Erythroblast (primary cell): ENCODE results near the gene SUGCT.

Experiments used
- DNase-seq, 2 experiments: peaks; one replicate each; lab custom pipeline; 2025; lab: John Stamatoyannopoulos, UW
- GATA1 ChIP-seq: IDR thresholded peaks from 2 replicates; pipeline ENCODE4 v1.6.1; 2011; ENCODE audit warnings: low read depth, mild to moderate bottlenecking, control low read depth, low read length, moderate library complexity
- POLR2A ChIP-seq: IDR thresholded peaks from 2 replicates; pipeline ENCODE4 v1.6.1; 2011; ENCODE audit warnings: mild to moderate bottlenecking, low read length

SUGCT gene

GRCh38 chr7:40723829-40724228 is 589.0 kb downstream of the SUGCT start:
- no peak for DNase-seq
- TF ChIP-seq GATA1: no peak
- TF ChIP-seq POLR2A: no peak

- no peak for DNase-seq
- no peak for TF ChIP-seq GATA1
Measured at GRCh38 chr7:40726559-40726958, 591.8 kb downstream of the SUGCT start.

DNA sequence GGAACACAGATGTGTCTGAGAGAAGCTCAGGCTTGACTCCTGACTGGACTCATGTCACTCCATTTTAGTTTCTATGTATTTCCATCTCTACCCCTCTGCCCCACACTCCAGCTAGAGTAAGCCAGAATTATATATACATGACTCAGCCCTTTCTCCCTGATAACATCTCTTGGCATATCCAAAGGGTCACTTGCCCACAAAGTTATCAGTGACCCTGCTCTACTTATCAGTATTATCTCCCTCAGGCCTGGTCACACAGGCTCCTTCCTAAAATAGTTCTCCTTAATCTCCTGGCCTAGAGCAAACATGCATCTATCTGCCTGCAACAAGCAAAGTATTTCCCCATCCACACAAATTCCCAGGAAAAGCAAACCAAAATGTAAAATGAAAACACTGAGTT is 598.3 kb downstream of the SUGCT start:
- DNase-seq: peak; percentile 25 to 63
- TF ChIP-seq POLR2A: no peak
- TF ChIP-seq GATA1: no peak

DNA sequence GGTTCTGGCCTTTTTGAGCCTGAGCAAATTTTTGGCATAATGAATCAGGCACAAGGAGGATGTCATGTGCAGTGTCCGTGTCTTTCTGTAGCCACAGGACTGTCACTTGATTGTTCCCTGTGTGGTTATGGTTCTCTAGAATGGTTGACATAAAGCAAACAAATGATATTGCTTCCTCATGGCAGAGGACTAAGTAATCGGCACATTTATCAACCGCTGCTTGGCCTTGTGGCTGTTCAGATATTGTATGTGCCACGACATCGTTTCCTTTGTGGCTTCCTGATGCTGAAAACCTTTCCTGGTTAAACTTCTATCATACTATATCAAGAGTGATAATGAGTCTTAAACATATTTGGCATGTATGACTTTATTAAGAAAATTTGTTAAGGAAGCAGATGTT is 598.8 kb downstream of the SUGCT start:
- peak; percentile 25 to 42 for DNase-seq
- no peak for TF ChIP-seq POLR2A
- TF ChIP-seq GATA1: no peak

GRCh38 chr7:40739257-40739656 is 604.5 kb downstream of the SUGCT start:
- no peak for DNase-seq
- no peak for TF ChIP-seq GATA1
- TF ChIP-seq POLR2A: no peak

GRCh38 chr7:40742270-40742669 is 607.5 kb downstream of the SUGCT start:
- TF ChIP-seq POLR2A (no peak), GATA1 (no peak)

DNA sequence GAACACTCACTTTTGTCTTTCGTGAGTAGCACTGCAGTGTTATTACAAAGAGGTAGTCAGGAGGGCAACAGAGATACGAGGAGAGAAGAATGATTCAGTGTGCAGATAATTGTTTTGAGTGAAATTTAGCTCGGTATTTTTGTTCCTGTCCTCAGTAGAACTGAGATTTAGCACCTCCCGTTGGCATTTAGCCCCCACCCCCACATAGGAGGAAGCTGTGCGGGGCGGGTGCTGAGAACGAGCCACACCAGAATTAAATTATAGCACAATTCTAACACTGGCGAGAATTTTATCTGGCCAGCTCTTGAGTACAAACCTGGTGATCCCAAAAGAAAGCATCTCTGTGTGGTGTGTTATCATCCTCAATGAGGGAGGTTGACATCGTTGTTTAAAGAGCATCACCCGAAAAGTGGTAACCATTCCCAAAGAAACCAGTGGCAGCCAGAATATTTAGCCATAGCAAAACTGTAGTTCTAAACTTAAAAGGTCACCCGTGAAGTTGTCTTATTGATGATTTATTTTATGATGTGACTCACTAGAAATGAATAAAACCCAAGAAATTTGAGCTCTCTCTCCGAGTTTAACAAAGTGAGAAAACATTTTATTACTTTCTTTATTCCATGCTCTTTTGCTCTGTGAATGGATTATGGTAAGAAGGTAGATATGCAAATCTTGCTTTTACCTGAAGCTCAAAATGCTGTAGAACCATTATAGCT is 612.2 kb downstream of the SUGCT start:
- no peak for DNase-seq
- no peak for TF ChIP-seq POLR2A
- TF ChIP-seq GATA1: no peak

More at GRCh38 chr7:40742270-40742669, 607.5 kb downstream of the SUGCT start:
- DNase-seq: peak; percentile 27 to 78

DNA sequence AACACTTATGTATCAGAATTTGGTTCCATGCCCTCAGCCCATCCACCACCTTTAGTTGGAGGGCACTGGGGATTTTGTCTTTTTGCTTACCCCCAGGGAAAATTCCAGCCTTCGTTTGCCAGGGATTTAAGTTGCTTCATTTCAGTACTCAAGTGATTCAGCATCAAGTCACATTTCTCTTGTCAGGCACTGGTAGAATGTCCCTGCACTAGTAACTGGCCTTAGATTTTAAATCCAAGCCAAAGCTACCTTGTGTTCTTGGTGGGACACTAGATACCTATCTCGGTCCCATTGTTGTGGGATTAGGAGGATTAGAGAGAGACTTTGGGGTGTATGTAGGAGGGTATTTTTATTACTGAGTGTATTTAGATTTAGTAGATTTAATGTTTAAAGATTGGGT is 613.1 kb downstream of the SUGCT start:
- no peak for TF ChIP-seq POLR2A
- no peak for TF ChIP-seq GATA1

DNA sequence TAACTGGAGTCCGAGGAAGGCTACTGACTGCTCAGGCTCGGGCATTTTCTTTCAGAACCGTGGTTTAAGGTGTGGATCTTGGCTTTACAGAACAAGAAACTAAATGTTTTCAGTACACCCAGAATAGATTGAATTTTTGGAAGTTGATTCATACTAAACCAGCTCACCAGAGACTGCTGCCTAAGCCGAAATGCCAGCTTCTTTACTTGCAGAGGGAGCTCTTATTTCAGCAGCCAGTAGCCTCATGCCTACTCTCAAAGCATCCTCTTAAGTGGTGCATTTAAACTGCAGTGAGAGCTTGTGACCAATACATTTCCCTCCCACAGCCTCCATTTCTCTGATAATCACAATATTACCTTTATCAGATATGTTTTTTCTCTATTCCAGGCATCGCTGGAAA is 615.1 kb downstream of the SUGCT start:
- TF ChIP-seq POLR2A: no peak
- TF ChIP-seq GATA1: no peak
- no peak for DNase-seq

More for the DNA sequence above, 613.1 kb downstream of the SUGCT start:
- no peak for DNase-seq

- TF ChIP-seq POLR2A (no peak), GATA1 (no peak)
- DNase-seq: no peak
Measured at GRCh38 chr7:40753455-40753854, 618.6 kb downstream of the SUGCT start.

- TF ChIP-seq GATA1 (no peak), POLR2A (no peak)
- DNase-seq: no peak
Measured at GRCh38 chr7:40755438-40755837, 620.6 kb downstream of the SUGCT start.

- TF ChIP-seq POLR2A (no peak), GATA1 (no peak)
- DNase-seq: no peak
Measured at GRCh38 chr7:40757109-40757508, 622.3 kb downstream of the SUGCT start.

GRCh38 chr7:40758590-40758989 is 623.8 kb downstream of the SUGCT start:
- TF ChIP-seq GATA1 (no peak), POLR2A (no peak)
- peak in 1 of 2 experiments; percentile 48 for DNase-seq

GRCh38 chr7:40760293-40760964 is 625.6 kb downstream of the SUGCT start:
- DNase-seq: no peak
- TF ChIP-seq POLR2A: no peak
- TF ChIP-seq GATA1: no peak

DNA sequence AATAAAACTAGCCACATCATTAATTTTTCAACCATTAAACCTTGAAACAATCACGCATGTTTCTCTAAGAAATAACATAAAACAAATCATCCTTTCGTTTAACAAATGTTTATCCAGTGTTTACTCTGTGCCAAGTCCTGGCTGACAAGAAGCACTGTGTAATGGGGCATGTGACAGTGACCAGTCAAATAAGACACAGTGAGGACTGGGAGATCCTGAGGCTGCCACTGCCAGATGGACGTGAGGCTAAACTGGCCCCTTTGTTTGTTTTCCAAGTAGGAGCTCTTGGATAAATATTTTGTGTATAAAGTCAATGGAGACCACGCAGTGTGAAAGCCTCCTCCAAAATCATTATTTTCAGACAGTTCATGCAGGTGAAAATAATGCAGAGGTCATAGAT is 626.2 kb downstream of the SUGCT start:
- no peak for TF ChIP-seq GATA1
- no peak for TF ChIP-seq POLR2A
- no peak for DNase-seq
